ENCODE measurements around the gene ROPN1L. TPM values are rescaled to one million over a fixed set of nuclear protein-coding genes. Genes with fewer than 3 reads are reported as not detected.
"Not testable (repeated sequence)": the region's sequence is repeated elsewhere in the genome, so short reads cannot be mapped to it uniquely, and the experiment has no call there.

The ROPN1L gene
- 1 to 10 TPM; 1.3 to 4.3 TPM for total RNA-seq

DNA sequence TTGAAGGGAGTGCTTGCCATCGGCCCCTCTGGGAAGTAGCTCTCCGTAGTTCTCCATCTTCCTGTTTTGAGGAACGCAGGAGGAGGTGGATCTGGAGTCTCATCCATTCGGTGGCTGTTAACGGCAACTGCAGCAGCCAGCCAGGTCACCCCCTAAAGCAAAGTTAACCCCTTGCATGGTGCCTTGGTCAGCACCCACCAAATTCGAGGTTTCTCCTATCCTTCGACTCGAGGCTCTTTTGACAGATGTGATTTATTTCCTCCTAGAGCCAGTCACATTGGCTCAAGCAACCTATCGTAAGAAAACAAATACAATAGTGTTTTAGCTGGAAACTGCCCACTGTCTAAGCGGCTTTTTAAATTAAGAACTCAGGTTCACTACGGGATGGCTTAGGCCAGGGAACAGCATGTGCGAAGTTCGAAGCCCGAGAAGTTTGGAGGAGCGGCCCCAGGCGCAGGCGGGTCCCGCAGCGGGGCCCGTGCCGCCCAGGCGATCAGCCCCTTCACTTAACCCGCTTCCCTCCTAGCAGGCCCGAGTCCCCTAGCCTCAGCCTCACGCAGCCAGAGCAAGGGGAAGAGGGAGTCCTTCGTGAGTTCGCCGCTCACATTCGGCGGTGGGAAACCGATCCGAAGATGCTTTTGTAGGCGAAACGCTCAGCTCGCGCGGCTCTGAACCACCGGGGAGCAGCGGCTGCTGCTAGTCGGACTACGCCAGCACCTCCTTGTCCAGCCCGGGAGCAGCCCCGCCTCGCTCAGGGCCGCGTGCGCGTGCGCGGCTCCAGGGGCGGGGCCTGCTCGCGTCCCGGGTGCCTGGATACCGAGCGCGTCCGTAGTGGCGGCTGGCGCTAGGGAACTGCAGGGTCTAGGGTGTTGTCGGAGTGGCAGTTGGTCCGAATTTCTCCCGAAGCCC, at the start of gene ROPN1L:
ROPN1L (plus strand) TSS at position 797 of the 909 bp plus-strand sequence. CDS start 289 bp downstream, outside the sequence.
- intact Hi-C loops (cut with DNase I): no loop called here
- no peaks in the 10 kb centered on the region for H3K36me3 ChIP-seq (replicated peaks in 1 of 2; ENCODE audit: insufficient read depth in 1 of 2, low read depth in 2 of 2)
- H3K27ac ChIP-seq: peak within 1 kb of the TSS; percentile 63 to 87 (median 73)
- H3K4me3 ChIP-seq: peak within 1 kb of the TSS; percentile 40 to 55
- H3K27me3 ChIP-seq: no peaks in the 10 kb centered on the region
- H3K9me3 ChIP-seq: no peaks in the 10 kb centered on the region
- H3K4me1 ChIP-seq: peaks cover 19% of the 10 kb centered on the region
- TF ChIP-seq POLR2A (IDR thresholded peaks at IDR 0.05): peak; percentile 61 to 82 (median 75)
- TF ChIP-seq, protein P1, sequence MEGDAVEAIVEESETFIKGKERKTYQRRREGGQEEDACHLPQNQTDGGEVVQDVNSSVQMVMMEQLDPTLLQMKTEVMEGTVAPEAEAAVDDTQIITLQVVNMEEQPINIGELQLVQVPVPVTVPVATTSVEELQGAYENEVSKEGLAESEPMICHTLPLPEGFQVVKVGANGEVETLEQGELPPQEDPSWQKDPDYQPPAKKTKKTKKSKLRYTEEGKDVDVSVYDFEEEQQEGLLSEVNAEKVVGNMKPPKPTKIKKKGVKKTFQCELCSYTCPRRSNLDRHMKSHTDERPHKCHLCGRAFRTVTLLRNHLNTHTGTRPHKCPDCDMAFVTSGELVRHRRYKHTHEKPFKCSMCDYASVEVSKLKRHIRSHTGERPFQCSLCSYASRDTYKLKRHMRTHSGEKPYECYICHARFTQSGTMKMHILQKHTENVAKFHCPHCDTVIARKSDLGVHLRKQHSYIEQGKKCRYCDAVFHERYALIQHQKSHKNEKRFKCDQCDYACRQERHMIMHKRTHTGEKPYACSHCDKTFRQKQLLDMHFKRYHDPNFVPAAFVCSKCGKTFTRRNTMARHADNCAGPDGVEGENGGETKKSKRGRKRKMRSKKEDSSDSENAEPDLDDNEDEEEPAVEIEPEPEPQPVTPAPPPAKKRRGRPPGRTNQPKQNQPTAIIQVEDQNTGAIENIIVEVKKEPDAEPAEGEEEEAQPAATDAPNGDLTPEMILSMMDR (IDR thresholded peaks at IDR 0.05): peak in 1 of 7 experiments; percentile 7
- 1 to 3% methylated on average over 21 to 63 of the region's 63 CpGs for WGBS, 2 donors
- peak; percentile 98 for ATAC-seq
- peak; percentile 84 to 88 (median 86) for DNase-seq

DNA sequence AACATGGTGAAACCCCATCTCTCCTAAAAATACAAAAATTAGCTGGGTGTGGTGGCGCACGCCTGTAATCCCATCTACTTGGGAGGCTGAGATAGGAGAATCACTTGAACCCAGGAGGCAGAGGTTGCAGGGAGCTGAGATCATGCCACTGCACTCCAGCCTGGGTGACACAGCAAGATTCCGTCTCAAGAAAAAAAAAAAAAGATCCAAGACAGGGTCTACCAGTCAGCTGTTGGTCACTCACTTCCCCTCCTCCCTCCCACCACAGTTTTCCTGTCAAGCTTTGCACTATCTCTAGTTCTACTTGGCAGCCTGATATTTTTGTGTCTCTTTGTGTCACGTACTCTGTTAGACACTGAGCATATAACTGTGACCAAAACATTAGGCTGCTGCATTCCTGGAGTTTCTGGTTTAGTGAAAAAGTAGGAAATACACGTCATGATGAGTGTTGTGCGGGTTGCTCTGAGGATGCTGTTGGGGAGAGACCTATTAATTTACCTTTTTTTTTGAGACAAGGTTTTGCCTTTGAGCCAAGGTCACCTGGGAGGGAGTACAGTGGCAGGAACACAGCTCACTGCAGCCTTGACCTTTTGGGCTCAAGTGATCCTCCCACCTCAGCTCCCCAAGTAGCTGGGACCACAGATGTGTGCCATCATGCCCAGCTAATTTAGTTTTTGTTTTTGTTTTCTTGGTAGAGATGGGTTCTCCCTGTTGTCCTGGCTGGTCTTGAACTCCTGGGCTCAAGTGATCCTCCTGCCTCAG, 48.9 kb upstream of the ROPN1L start:
- 94 to 96% methylated on average over 6 of the region's 6 CpGs for WGBS, 2 donors
- ATAC-seq; H3K9me3 ChIP-seq; H3K4me3 ChIP-seq; H3K27me3 ChIP-seq; DNase-seq; H3K4me1 ChIP-seq; H3K27ac ChIP-seq; intact Hi-C loops (cut with DNase I): not testable (repeated sequence)
- H3K36me3 ChIP-seq (replicated peaks in 1 of 2; ENCODE audit: insufficient read depth in 1 of 2, low read depth in 2 of 2): peaks cover 0 to 22% of the 10 kb centered on the region in 2 donors

DNA sequence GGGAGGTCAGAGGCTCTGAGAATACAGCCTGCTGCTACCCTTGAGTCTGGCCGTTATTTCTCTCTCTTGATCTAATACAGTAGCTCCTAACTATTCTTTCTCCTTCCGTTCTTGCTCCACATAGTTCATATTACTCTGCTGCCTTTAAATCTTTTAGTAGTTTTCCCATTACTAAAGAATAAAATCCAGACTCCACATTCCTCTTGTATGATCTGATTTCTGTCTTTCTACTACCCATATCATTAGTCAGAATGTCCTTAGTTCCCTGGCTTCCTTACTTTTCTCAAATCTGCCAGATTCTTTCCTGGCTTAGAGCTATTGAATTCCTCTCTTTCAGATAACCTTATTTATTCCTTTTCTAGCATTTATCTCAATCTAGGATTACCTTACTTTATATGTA, 48.2 kb upstream of the ROPN1L start:
- no peak for DNase-seq
- WGBS, 2 donors: 79 to 91% methylated on average over 2 of the region's 2 CpGs
- intact Hi-C loops (cut with DNase I): no loop called here
- Histone ChIP-seq H3K36me3 (replicated peaks in 1 of 2; ENCODE audit: insufficient read depth in 1 of 2, low read depth in 2 of 2) (peaks cover 0 to 26% of the 10 kb centered on the region in 2 donors), H3K9me3 (no peaks in the 10 kb centered on the region), H3K4me3 (no peak overlapping the region), H3K27ac (no peak overlapping the region), H3K4me1 (no peaks in the 10 kb centered on the region), H3K27me3 (no peaks in the 10 kb centered on the region)
- no peak for ATAC-seq
- TF ChIP-seq, protein P1 (IDR thresholded peaks at IDR 0.05): no peak
- TF ChIP-seq POLR2A (IDR thresholded peaks at IDR 0.05): no peak

DNA sequence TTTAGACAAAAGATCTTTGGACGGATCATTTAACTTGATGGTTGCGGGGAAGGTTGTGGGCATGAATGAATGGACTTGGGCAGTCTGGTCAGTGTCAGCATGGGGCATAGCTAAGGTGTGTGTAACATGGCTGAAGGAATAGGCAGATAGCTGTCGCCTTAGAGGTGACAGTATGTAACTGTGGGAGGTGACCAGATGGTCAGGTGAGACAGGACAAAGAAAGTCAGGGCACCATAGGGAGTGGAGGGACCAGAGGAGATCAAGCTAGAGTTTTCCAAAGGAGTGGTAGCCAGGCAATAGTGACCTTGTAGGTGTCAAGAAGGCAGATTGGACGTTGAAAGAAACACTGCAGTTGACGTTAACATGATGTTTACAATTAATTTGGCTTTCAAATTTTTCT, 45.1 kb upstream of the ROPN1L start:
- no peak overlapping the region for H3K4me3 ChIP-seq
- DNase-seq (no peak), ATAC-seq (no peak)
- peaks cover 0 to 22% of the 10 kb centered on the region in 2 donors for H3K36me3 ChIP-seq (replicated peaks in 1 of 2; ENCODE audit: insufficient read depth in 1 of 2, low read depth in 2 of 2)
- no peaks in the 10 kb centered on the region for H3K4me1 ChIP-seq
- no peak overlapping the region for H3K27ac ChIP-seq
- intact Hi-C loops (cut with DNase I): no loop called here
- no peaks in the 10 kb centered on the region for H3K27me3 ChIP-seq
- no peaks in the 10 kb centered on the region for H3K9me3 ChIP-seq
- TF ChIP-seq, protein P1 (IDR thresholded peaks at IDR 0.05): no peak
- no peak for TF ChIP-seq POLR2A (IDR thresholded peaks at IDR 0.05)
- 56 to 58% methylated on average over 5 of the region's 5 CpGs for WGBS, 2 donors

DNA sequence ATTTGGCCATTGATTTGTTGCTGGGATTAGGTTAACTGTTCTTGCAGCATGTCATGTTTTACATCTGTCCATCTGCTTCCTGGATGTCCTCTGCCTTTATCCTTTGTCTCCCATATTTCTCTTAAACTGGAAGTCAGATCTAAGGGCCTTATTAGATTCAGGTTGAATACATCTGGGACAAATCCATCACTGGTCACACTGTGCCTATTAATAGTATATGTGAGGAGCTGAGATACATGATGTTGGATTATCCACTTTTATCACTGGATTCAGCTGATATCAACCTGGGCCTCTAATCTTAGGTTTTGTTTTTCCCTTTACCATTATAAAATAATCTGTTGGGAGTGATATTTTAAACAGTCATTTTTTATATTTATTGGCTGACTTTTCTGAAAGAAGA, 41.8 kb upstream of the ROPN1L start:
- Histone ChIP-seq H3K9me3 (no peaks in the 10 kb centered on the region), H3K27me3 (no peaks in the 10 kb centered on the region), H3K27ac (no peak overlapping the region), H3K4me3 (no peak overlapping the region), H3K4me1 (no peaks in the 10 kb centered on the region), H3K36me3 (replicated peaks in 1 of 2; ENCODE audit: insufficient read depth in 1 of 2, low read depth in 2 of 2) (peaks cover 8 to 27% of the 10 kb centered on the region in 2 donors)
- DNase-seq: no peak
- ATAC-seq: no peak
- TF ChIP-seq POLR2A (IDR thresholded peaks at IDR 0.05): no peak
- TF ChIP-seq, protein P1 (IDR thresholded peaks at IDR 0.05): no peak
- intact Hi-C loops (cut with DNase I): no loop called here

All from body of pancreas (tissue), 4 donors.